K562 (cell line): Measurements from ENCODE around the gene FCHSD1. TPM values are rescaled to one million over a fixed set of nuclear protein-coding genes. Genes with fewer than 3 reads are reported as not detected.

Experiments used
- DDX20 ChIP-seq: fragments of 450-650 bp; IDR thresholded peaks from 2 replicates; pipeline ENCODE4 v1.6.1; 2016; ENCODE audit warnings: missing genetic modification characterization, low read depth, mild to moderate bottlenecking, missing compliant biosample characterization, moderate library complexity
- FOXM1 ChIP-seq, 2 experiments: fragments of 450-650 bp in 1 of 2; sonication (generic) in 1 of 2; formaldehyde crosslinking in 1 of 2; IDR thresholded peaks; 2 replicates each; pipeline versions ENCODE4 v1.6.1 to v1.9.0; 2017 to 2022; ENCODE audit warnings: low read depth in 2 of 2, mild to moderate bottlenecking in 2 of 2, missing genetic modification reagents in 1 of 2, moderate library complexity in 1 of 2
- GABPA ChIP-seq: fragments of 200-800 bp; sonication (Bioruptor generic); conservative IDR thresholded peaks from 2 replicates; pipeline ENCODE4 v1.6.1; 2016; ENCODE audit warnings: low read depth, missing genetic modification characterization, missing compliant biosample characterization
- ILF3 ChIP-seq: fragments of 450-650 bp; IDR thresholded peaks from 2 replicates; pipeline ENCODE4 v1.6.1; 2018; ENCODE audit warnings: antibody characterized with exemption, mild to moderate bottlenecking, moderate library complexity, borderline replicate concordance
- LARP7 ChIP-seq: fragments of 450-650 bp; IDR thresholded peaks from 2 replicates; pipeline ENCODE4 v1.6.1; 2016
- YY1 ChIP-seq, 3 experiments: IDR thresholded peaks; 2 replicates each; pipeline ENCODE4 v1.6.1; 2011; ENCODE audit warnings: low read length in 2 of 3, mild to moderate bottlenecking in 2 of 3, moderate library complexity in 2 of 3, borderline replicate concordance in 1 of 3, control low read depth in 1 of 3, low read depth in 1 of 3; ENCODE audit not compliant: insufficient read depth in 3 of 3, insufficient replicate concordance in 2 of 3, control insufficient read depth in 1 of 3, insufficient read length in 1 of 3; ENCODE audit errors: extremely low read depth in 1 of 3
- ZNF445 ChIP-seq: fragments of 250-450 bp; sonication (Bioruptor Pico); IDR thresholded peaks from 2 replicates; pipeline ENCODE4 v1.4.0; 2020; ENCODE audit warnings: low read depth, mild to moderate bottlenecking, moderate library complexity
- polyA plus RNA-seq, 8 experiments: library from polyadenylated mRNA; depleted of rRNA in 4 of 8; stranded (reverse) in 5 of 8; unstranded in 3 of 8; fragments of >200 nt; fragmentation: Nextera tagmentation in 2 of 8; fragmentation: Illumina TruSeq in 1 of 8; extraction: Ambion mirVana in 2 of 8; extraction: Trizol in 1 of 8; gene quantifications; 2 replicates each; pipeline versions ENCODE4 v1.2.1 to v1.2.3, GENCODE V29; 2011 to 2014; ENCODE audit warnings: inconsistent platforms in 1 of 8, missing spikeins in 1 of 8
- total RNA-seq, 7 experiments: library from RNA; depleted of rRNA in 6 of 7; stranded (reverse); fragments of >200 nt in 6 of 7; fragmentation: Illumina TruSeq in 2 of 7; extraction: Trizol in 2 of 7; gene quantifications; 2 replicates each; pipeline versions ENCODE4 v1.2.1 to v1.2.3, GENCODE V29; 2011 to 2021; ENCODE audit warnings: low replicate concordance in 1 of 7
- TF ChIP-seq, protein P1 (sequence below): IDR thresholded peaks from 3 replicates; pipeline ENCODE4 v1.6.1; 2011; ENCODE audit warnings: borderline replicate concordance, mild to moderate bottlenecking, moderate library complexity; ENCODE audit not compliant: insufficient read length; ENCODE audit errors: extremely low read depth
- TF ChIP-seq, protein P2 (sequence below): fragments of 250-450 bp; sonication (Bioruptor Pico); IDR thresholded peaks from 2 replicates; pipeline ENCODE4 v1.5.0; 2020; ENCODE audit warnings: mild to moderate bottlenecking
- TF ChIP-seq, protein P3 (sequence below): fragments of 250-450 bp; sonication (Bioruptor Pico); IDR thresholded peaks from 2 replicates; pipeline ENCODE4 v1.4.0; 2020; ENCODE audit warnings: mild to moderate bottlenecking, moderate library complexity
- TF ChIP-seq, protein P4 (sequence below): fragments of 150-350 bp; IDR thresholded peaks from 2 replicates; pipeline ENCODE4 v1.6.1; 2014; ENCODE audit warnings: low read depth, mild to moderate bottlenecking, low read length, borderline replicate concordance
- TF ChIP-seq, protein P5 (sequence below): fragments of 250-450 bp; sonication (Bioruptor Pico); IDR thresholded peaks from 2 replicates; pipeline ENCODE4 v1.5.0; 2021

Gene FCHSD1
- total and polyA plus RNA-seq, 9 of the 15 experiments (the other 6 are each of a cell fraction or from before 2014, with no cell fraction given): 0.35 to 37.5 (median 13.6) TPM

DNA sequence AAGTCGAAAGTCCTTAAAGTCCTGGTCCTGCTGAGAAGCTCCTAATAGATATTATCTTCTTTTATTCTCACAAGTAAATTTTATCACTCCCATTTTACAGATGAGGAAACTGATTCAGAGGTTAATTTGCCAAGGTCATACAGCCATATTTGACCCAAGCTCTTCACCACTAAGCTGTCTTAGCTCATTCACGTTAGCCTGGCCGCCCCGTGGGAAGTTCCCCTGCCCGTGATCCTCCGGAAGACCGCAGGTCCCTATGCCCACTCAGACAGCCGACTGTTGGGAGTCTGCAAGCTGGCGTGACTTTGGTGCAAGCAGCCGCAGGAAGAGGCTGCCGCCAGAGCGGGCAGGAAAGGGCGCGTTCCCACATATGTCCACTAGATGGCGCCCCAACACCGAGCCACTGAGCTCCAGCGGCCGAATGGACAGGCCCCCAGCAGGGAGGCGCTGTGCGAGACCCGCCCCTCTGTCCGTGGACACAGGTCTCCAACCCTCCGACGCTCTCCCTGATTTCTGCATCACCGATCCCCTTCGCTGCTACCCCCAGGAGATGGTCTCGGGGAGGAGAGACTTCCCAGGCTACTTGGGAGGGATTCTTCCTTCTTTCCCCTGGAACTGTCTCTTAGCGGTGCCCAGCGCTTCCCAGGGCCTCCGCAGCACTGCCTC is 40.8 kb upstream of the FCHSD1 start (continued):
- TF ChIP-seq, protein P1, sequence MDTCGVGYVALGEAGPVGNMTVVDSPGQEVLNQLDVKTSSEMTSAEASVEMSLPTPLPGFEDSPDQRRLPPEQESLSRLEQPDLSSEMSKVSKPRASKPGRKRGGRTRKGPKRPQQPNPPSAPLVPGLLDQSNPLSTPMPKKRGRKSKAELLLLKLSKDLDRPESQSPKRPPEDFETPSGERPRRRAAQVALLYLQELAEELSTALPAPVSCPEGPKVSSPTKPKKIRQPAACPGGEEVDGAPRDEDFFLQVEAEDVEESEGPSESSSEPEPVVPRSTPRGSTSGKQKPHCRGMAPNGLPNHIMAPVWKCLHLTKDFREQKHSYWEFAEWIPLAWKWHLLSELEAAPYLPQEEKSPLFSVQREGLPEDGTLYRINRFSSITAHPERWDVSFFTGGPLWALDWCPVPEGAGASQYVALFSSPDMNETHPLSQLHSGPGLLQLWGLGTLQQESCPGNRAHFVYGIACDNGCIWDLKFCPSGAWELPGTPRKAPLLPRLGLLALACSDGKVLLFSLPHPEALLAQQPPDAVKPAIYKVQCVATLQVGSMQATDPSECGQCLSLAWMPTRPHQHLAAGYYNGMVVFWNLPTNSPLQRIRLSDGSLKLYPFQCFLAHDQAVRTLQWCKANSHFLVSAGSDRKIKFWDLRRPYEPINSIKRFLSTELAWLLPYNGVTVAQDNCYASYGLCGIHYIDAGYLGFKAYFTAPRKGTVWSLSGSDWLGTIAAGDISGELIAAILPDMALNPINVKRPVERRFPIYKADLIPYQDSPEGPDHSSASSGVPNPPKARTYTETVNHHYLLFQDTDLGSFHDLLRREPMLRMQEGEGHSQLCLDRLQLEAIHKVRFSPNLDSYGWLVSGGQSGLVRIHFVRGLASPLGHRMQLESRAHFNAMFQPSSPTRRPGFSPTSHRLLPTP: no peak
- TF ChIP-seq YY1 (IDR thresholded peaks at IDR 0.05; ENCODE audit: borderline replicate concordance in 1 of 3, control insufficient read depth in 1 of 3, extremely low read depth in 1 of 3, insufficient read depth in 3 of 3, insufficient read length in 1 of 3, insufficient replicate concordance in 2 of 3, low read depth in 1 of 3, low read length in 2 of 3) (peak in 2 of 3 experiments; percentile 35 to 59), DDX20 (tag) (no peak), ILF3 (no peak), LARP7 (no peak), ZNF445 (no peak; the same call in 1 of the 2 replicates), FOXM1 (IDR thresholded peaks at IDR 0.05; ENCODE audit: low read depth) (no peak), FOXM1 (CRISPR knock-in tag; IDR thresholded peaks at IDR 0.05; ENCODE audit: low read depth) (no peak), GABPA (tag) (no peak)
- TF ChIP-seq, protein P2, sequence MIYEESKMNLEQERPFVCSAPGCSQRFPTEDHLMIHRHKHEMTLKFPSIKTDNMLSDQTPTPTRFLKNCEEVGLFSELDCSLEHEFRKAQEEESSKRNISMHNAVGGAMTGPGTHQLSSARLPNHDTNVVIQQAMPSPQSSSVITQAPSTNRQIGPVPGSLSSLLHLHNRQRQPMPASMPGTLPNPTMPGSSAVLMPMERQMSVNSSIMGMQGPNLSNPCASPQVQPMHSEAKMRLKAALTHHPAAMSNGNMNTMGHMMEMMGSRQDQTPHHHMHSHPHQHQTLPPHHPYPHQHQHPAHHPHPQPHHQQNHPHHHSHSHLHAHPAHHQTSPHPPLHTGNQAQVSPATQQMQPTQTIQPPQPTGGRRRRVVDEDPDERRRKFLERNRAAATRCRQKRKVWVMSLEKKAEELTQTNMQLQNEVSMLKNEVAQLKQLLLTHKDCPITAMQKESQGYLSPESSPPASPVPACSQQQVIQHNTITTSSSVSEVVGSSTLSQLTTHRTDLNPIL (CRISPR knock-in tag): no peak
- TF ChIP-seq, protein P3, sequence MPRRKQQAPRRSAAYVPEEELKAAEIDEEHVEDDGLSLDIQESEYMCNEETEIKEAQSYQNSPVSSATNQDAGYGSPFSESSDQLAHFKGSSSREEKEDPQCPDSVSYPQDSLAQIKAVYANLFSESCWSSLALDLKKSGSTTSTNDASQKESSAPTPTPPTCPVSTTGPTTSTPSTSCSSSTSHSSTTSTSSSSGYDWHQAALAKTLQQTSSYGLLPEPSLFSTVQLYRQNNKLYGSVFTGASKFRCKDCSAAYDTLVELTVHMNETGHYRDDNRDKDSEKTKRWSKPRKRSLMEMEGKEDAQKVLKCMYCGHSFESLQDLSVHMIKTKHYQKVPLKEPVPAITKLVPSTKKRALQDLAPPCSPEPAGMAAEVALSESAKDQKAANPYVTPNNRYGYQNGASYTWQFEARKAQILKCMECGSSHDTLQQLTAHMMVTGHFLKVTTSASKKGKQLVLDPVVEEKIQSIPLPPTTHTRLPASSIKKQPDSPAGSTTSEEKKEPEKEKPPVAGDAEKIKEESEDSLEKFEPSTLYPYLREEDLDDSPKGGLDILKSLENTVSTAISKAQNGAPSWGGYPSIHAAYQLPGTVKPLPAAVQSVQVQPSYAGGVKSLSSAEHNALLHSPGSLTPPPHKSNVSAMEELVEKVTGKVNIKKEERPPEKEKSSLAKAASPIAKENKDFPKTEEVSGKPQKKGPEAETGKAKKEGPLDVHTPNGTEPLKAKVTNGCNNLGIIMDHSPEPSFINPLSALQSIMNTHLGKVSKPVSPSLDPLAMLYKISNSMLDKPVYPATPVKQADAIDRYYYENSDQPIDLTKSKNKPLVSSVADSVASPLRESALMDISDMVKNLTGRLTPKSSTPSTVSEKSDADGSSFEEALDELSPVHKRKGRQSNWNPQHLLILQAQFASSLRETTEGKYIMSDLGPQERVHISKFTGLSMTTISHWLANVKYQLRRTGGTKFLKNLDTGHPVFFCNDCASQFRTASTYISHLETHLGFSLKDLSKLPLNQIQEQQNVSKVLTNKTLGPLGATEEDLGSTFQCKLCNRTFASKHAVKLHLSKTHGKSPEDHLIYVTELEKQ: no peak
- TF ChIP-seq, protein P4, sequence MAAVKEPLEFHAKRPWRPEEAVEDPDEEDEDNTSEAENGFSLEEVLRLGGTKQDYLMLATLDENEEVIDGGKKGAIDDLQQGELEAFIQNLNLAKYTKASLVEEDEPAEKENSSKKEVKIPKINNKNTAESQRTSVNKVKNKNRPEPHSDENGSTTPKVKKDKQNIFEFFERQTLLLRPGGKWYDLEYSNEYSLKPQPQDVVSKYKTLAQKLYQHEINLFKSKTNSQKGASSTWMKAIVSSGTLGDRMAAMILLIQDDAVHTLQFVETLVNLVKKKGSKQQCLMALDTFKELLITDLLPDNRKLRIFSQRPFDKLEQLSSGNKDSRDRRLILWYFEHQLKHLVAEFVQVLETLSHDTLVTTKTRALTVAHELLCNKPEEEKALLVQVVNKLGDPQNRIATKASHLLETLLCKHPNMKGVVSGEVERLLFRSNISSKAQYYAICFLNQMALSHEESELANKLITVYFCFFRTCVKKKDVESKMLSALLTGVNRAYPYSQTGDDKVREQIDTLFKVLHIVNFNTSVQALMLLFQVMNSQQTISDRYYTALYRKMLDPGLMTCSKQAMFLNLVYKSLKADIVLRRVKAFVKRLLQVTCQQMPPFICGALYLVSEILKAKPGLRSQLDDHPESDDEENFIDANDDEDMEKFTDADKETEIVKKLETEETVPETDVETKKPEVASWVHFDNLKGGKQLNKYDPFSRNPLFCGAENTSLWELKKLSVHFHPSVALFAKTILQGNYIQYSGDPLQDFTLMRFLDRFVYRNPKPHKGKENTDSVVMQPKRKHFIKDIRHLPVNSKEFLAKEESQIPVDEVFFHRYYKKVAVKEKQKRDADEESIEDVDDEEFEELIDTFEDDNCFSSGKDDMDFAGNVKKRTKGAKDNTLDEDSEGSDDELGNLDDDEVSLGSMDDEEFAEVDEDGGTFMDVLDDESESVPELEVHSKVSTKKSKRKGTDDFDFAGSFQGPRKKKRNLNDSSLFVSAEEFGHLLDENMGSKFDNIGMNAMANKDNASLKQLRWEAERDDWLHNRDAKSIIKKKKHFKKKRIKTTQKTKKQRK: no peak
- TF ChIP-seq, protein P5, sequence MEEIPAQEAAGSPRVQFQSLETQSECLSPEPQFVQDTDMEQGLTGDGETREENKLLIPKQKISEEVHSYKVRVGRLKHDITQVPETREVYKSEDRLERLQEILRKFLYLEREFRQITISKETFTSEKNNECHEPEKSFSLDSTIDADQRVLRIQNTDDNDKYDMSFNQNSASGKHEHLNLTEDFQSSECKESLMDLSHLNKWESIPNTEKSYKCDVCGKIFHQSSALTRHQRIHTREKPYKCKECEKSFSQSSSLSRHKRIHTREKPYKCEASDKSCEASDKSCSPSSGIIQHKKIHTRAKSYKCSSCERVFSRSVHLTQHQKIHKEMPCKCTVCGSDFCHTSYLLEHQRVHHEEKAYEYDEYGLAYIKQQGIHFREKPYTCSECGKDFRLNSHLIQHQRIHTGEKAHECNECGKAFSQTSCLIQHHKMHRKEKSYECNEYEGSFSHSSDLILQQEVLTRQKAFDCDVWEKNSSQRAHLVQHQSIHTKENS (CRISPR knock-in tag): no peak
